HG03571 (cell line): Measurements from ENCODE around the gene COL13A1.

ENCODE experiments used
- ATAC-seq: cut with Tn5 transposase; IDR thresholded peaks from one replicate; pipeline ENCODE4 v1.9.1; 2021; ENCODE audit not compliant: unreplicated experiment

COL13A1 gene

GRCh38 chr10:70007116-70007820 lies 205.6 kb downstream of the COL13A1 start:
- ATAC-seq: no peak
